ENCODE results near the gene CD6. TPM values are rescaled to one million over a fixed set of nuclear protein-coding genes. Genes with fewer than 3 reads are reported as not detected.

Gene CD6
- total and polyA plus RNA-seq, 2 of the 8 experiments (the other 6 are each of a cell fraction or from before 2014, with no cell fraction given): 0.03 TPM; not detected in 1

DNA sequence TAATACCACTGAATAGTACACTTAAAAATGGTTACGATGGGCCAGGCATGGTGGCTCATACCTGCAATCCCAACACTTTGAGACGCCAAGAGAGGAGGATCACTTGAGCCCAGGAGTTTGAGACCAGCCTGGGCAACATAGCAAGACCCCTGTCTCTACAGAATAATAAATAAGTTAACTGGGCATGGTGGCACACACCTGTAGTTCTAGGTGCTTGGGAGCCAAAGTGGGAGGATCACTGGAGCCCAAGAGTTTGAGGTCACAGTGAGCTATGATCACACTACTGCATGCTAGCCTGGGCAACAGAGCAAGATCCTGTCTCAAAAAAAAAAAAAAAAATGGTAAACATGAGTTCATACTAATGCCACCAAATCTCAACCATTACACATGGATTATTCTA, 61.3 kb downstream of the CD6 start:
- Histone ChIP-seq H3K4ac (replicated peaks; ENCODE audit: insufficient read length, low read depth, low read length) (no peak overlapping the region), H3K27ac (ENCODE audit: low read depth, low read length) (no peak overlapping the region), H3K4me3 (ENCODE audit: extremely low read depth in 1 of 4, insufficient read depth in 2 of 4, low read depth in 3 of 4, low read length in 4 of 4) (no peak overlapping the region), H4K91ac (replicated peaks; ENCODE audit: insufficient read length, low read length) (no peak overlapping the region), H2BK120ac (replicated peaks; ENCODE audit: low read depth, low read length) (no peak overlapping the region), H3K36me3 (ENCODE audit: control insufficient read depth in 2 of 4, insufficient read depth in 4 of 4, low read length in 3 of 4) (no peaks in the 10 kb centered on the region), H3K23ac (ENCODE audit: insufficient read length) (no peak overlapping the region), H2BK15ac (ENCODE audit: low read length) (no peak overlapping the region), H3K79me2 (ENCODE audit: control insufficient read depth in 1 of 2, insufficient read depth in 2 of 2, low read length in 2 of 2) (no peaks in the 10 kb centered on the region), H3K23me2 (ENCODE audit: low read depth, low read length) (peaks cover 1% of the 10 kb centered on the region; the same call in 1 of the 2 replicates), H3K18ac (ENCODE audit: extremely low read depth, low read length) (no peak overlapping the region), H3K9ac (replicated peaks in 1 of 4; ENCODE audit: extremely low read depth in 1 of 4, low read depth in 3 of 4, low read length in 3 of 4) (no peak overlapping the region), H2AFZ (ENCODE audit: low read length) (no peak overlapping the region), H4K8ac (ENCODE audit: extremely low read depth, insufficient read depth, low read length) (no peak overlapping the region; the same call in 1 of the 2 replicates), H2BK12ac (ENCODE audit: low read depth, low read length) (no peak overlapping the region), H2BK5ac (ENCODE audit: low read depth, low read length) (no peak overlapping the region), H2AK5ac (ENCODE audit: low read depth, low read length) (no peak overlapping the region), H4K20me1 (replicated peaks in 1 of 2; ENCODE audit: control insufficient read depth in 1 of 2, insufficient read depth in 2 of 2, low read length in 2 of 2) (no peaks in the 10 kb centered on the region), H3K56ac (replicated peaks; ENCODE audit: insufficient read length, low read depth, low read length) (no peak overlapping the region), H2BK20ac (ENCODE audit: low read length) (no peak overlapping the region), H3K79me1 (ENCODE audit: low read depth, low read length) (no peaks in the 10 kb centered on the region), H3K14ac (ENCODE audit: insufficient read length) (no peak overlapping the region), H3K27me3 (replicated peaks in 1 of 4; ENCODE audit: control insufficient read depth in 3 of 4, extremely low read depth in 1 of 4, insufficient read depth in 3 of 4, low read length in 3 of 4) (peaks cover 0 to 2% (median 0%) of the 10 kb centered on the region in 4 experiments; a peak in 1 of 7 replicates), H3K4me1 (replicated peaks in 1 of 4; ENCODE audit: control insufficient read depth in 3 of 4, insufficient read depth in 4 of 4, low read length in 3 of 4) (no peaks in the 10 kb centered on the region), H3K9me3 (ENCODE audit: insufficient read depth in 2 of 2, low read depth in 1 of 2, low read length in 1 of 2) (no peaks in the 10 kb centered on the region), H4K5ac (ENCODE audit: insufficient read length, low read depth, low read length) (no peak overlapping the region), H3K4me2 (ENCODE audit: insufficient read depth in 1 of 2, low read depth in 2 of 2, low read length in 2 of 2) (no peak overlapping the region)
- FAIRE-seq (no peak), DNase-seq (ENCODE audit: low read depth in 1 of 2, low spot score in 2 of 2) (no peak)
- WGBS, 2 experiments (ENCODE audit: extremely low coverage in 1 of 2, insufficient coverage in 1 of 2, insufficient read length in 1 of 2, insufficient replicate concordance in 2 of 2, low coverage in 1 of 2, low lambda C conversion rate in 2 of 2, missing lambda C conversion rate in 1 of 2): 97% methylated on average over 2 of the region's 2 CpGs; no CpG with 5 or more reads in 1 of the 2 experiments
- ChIA-PET CTCF (ENCODE audit: partially characterized antibody) (interaction anchor here (0.6 kb wide), 1 partner anchor 14 kb away, joined by 3 read pairs; no protein-coding TSS in a partner anchor), POLR2A (ENCODE audit: partially characterized antibody) (no interaction called here)
- TF ChIP-seq TAF7 (optimal IDR thresholded peaks at IDR 0.05; ENCODE audit: borderline replicate concordance, low read depth, low read length): no peak
- TF ChIP-seq SP1 (IDR thresholded peaks at IDR 0.05; ENCODE audit: low read depth, low read length): no peak
- TF ChIP-seq YY1 (IDR thresholded peaks at IDR 0.05; ENCODE audit: low read depth, low read length): no peak
- TF ChIP-seq RBBP5 (IDR thresholded peaks at IDR 0.05; ENCODE audit: borderline replicate concordance, low read depth, low read length): no peak
- no peak for TF ChIP-seq ASH2L (IDR thresholded peaks at IDR 0.05; ENCODE audit: low read length)
- no peak for TF ChIP-seq CBX8 (IDR thresholded peaks at IDR 0.05; ENCODE audit: borderline replicate concordance, low read depth, low read length)
- TF ChIP-seq NANOG (IDR thresholded peaks at IDR 0.05; ENCODE audit: insufficient read depth, low read depth, low read length, poor library complexity, severe bottlenecking): no peak
- no peak for TF ChIP-seq TCF12 (IDR thresholded peaks at IDR 0.05; ENCODE audit: low read depth, low read length)
- no peak for TF ChIP-seq EGR1 (IDR thresholded peaks at IDR 0.05; ENCODE audit: borderline replicate concordance, low read depth, low read length)
- TF ChIP-seq, protein P1, sequence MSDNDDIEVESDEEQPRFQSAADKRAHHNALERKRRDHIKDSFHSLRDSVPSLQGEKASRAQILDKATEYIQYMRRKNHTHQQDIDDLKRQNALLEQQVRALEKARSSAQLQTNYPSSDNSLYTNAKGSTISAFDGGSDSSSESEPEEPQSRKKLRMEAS (IDR thresholded peaks at IDR 0.05): no peak
- TF ChIP-seq CBX5 (IDR thresholded peaks at IDR 0.05; ENCODE audit: low read depth, low read length): no peak
- TF ChIP-seq SIRT6 (IDR thresholded peaks at IDR 0.05; ENCODE audit: low read length): no peak
- no peak for TF ChIP-seq JUN (IDR thresholded peaks at IDR 0.05; ENCODE audit: low read depth, low read length)

All from H1 (cell line).